Measurements from ENCODE around the gene TIAM2. TPM values are rescaled to one million over a fixed set of nuclear protein-coding genes. Genes with fewer than 3 reads are reported as not detected.

Gene TIAM2
- polyA plus RNA-seq, 1 experiment: 12.6 TPM

DNA sequence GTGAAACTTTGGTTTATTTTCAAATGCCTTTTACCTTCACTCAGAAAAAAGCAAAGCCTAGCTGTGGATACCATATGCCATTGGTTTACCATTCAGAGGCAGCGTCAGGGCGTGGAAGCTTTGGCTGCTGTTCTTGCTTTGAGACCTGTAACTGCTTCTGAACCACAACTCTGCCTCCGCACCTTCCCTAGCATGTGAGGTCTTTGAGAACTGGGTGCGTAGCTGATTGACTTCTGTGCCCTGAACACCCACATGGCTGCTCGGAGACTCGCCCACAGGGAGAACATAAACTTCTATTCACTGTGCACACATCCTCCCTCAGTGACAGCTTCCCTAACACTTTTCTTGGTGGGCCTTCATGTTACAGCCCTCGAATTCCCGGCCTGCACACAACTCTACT is 257.5 kb downstream of the TIAM2 start:
- Histone ChIP-seq H3K27ac (ENCODE audit: low read depth, low read length) (no peak overlapping the region), H3K27me3 (ENCODE audit: control insufficient read depth, insufficient read depth, low read length) (no peaks in the 10 kb centered on the region), H3K4me3 (ENCODE audit: low read depth, low read length) (no peak overlapping the region), H3K9me3 (ENCODE audit: control insufficient read depth, insufficient read depth, low read length) (no peaks in the 10 kb centered on the region; the same call in 1 of the 2 replicates)
- POLR2A ChIA-PET: no interaction called here
- DNase-seq (ENCODE audit: low read depth, low spot score): no peak
- CTCF ChIA-PET: interaction anchor here (1.3 to 1.6 kb wide), 2 partner anchors 15 to 74 kb away, joined by 6 to 10 read pairs; no protein-coding TSS in a partner anchor
- TF ChIP-seq, protein P1, sequence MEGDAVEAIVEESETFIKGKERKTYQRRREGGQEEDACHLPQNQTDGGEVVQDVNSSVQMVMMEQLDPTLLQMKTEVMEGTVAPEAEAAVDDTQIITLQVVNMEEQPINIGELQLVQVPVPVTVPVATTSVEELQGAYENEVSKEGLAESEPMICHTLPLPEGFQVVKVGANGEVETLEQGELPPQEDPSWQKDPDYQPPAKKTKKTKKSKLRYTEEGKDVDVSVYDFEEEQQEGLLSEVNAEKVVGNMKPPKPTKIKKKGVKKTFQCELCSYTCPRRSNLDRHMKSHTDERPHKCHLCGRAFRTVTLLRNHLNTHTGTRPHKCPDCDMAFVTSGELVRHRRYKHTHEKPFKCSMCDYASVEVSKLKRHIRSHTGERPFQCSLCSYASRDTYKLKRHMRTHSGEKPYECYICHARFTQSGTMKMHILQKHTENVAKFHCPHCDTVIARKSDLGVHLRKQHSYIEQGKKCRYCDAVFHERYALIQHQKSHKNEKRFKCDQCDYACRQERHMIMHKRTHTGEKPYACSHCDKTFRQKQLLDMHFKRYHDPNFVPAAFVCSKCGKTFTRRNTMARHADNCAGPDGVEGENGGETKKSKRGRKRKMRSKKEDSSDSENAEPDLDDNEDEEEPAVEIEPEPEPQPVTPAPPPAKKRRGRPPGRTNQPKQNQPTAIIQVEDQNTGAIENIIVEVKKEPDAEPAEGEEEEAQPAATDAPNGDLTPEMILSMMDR (IDR thresholded peaks at IDR 0.05; ENCODE audit: low read depth, low read length): no peak

DNA sequence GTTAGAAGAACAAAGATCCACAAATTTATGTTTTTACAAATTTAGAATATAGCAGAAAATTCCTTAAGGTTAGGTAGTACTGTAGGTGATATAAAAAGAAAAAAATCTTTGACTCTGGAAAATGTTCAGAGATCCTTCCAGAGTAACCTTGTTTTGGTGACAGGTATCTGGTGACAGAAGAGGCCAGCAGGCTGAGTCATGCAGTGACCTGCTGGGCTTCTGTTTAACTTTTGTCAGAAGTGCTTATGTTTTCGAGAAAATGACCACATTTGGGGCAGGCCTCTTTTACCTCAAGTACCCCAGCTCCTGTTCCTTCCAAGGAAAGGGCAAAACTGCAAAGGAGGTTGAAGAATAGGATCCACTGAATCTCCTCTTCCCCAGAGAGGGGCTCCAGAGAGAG is 258.2 kb downstream of the TIAM2 start:
- Histone ChIP-seq H3K27me3 (ENCODE audit: control insufficient read depth, insufficient read depth, low read length) (no peaks in the 10 kb centered on the region), H3K4me3 (ENCODE audit: low read depth, low read length) (no peak overlapping the region), H3K9me3 (ENCODE audit: control insufficient read depth, insufficient read depth, low read length) (no peaks in the 10 kb centered on the region), H3K27ac (ENCODE audit: low read depth, low read length) (no peak overlapping the region)
- TF ChIP-seq, protein P1 (IDR thresholded peaks at IDR 0.05; ENCODE audit: low read depth, low read length): no peak
- POLR2A ChIA-PET: no interaction called here
- CTCF ChIA-PET: interaction anchor here (1.6 kb wide), 1 partner anchor 14 kb away, joined by 6 read pairs; no protein-coding TSS in a partner anchor
- no peak for DNase-seq (ENCODE audit: low read depth, low spot score)

DNA sequence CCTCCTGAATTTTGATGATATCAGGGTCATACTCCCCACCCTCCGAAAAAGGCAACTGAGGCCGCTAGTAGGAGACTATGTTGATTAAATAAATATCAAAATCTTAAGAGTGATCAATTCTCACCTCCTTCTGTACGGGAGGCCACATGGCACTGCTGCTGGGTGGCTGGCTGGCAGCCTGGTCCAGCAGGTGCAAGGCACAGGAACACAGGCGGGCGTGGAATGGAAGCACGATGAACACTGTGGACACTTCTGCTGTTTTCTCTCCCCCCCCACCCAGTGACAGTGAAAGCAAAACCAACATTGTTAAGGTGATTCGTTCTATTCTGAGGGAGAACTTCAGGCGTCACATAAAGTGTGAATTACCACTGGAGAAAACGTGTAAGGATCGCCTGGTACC is 259.0 kb downstream of the TIAM2 start:
- Histone ChIP-seq H3K27me3 (ENCODE audit: control insufficient read depth, insufficient read depth, low read length) (no peaks in the 10 kb centered on the region), H3K4me3 (ENCODE audit: low read depth, low read length) (no peak overlapping the region), H3K27ac (ENCODE audit: low read depth, low read length) (no peak overlapping the region), H3K9me3 (ENCODE audit: control insufficient read depth, insufficient read depth, low read length) (no peaks in the 10 kb centered on the region)
- ChIA-PET POLR2A (no interaction called here), CTCF (no interaction called here)
- TF ChIP-seq, protein P1 (IDR thresholded peaks at IDR 0.05; ENCODE audit: low read depth, low read length): no peak
- DNase-seq (ENCODE audit: low read depth, low spot score): no peak

DNA sequence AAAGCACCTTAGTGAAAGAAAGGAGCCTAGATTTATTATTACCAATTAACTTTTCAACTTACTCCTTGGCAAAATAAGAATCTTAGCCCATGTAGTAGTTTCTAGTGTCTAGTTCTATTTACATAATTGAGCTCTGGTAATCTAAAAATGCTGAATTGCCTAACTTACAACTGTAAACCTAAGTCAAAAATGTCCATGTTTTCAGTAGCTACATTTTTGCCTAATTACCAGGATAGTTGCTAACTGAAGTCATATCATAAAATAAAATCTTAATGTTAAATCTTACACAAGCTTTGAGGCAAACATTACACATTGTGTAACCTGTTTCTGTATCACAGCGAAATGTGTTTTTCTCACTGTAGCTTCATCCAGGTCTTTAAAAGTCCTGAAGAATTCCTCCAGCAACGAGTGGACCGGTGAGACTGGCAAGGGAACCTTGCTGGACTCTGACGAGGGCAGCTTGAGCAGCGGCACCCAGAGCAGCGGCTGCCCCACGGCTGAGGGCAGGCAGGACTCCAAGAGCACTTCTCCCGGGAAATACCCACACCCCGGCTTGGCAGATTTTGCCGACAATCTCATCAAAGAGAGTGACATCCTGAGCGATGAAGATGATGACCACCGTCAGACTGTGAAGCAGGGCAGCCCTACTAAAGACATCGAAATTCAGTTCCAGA is 261.1 kb downstream of the TIAM2 start:
- no peaks in the 10 kb centered on the region for H3K9me3 ChIP-seq (ENCODE audit: control insufficient read depth, insufficient read depth, low read length)
- ChIA-PET POLR2A (no interaction called here), CTCF (interaction anchor here (1.4 kb wide), 1 partner anchor 12 kb away, joined by 4 read pairs; no protein-coding TSS in a partner anchor)
- H3K27ac ChIP-seq (ENCODE audit: low read depth, low read length): no peak overlapping the region
- no peak overlapping the region for H3K4me3 ChIP-seq (ENCODE audit: low read depth, low read length)
- TF ChIP-seq, protein P1 (IDR thresholded peaks at IDR 0.05; ENCODE audit: low read depth, low read length): no peak
- no peak for DNase-seq (ENCODE audit: low read depth, low spot score)
- no peaks in the 10 kb centered on the region for H3K27me3 ChIP-seq (ENCODE audit: control insufficient read depth, insufficient read depth, low read length)

DNA sequence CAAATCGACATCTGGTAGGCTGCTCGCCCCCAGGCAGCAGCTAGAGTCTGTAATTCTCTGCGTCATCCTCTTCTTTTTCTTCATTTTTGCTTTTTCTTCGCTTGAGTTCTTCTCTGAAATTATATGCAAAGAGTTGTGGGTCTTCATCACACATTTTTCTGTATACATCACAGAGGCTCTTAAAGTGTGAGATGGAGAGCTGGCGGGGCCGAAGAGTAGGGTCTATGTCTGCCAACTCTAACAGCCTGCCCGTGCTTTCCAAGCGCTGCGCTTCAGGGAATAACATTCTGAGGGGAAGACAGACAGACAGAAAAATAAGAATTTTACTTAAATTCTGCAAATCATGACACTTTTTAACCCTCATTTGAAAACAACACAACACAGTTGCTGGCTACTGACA is 262.7 kb downstream of the TIAM2 start:
- no peaks in the 10 kb centered on the region for H3K27me3 ChIP-seq (ENCODE audit: control insufficient read depth, insufficient read depth, low read length)
- no peaks in the 10 kb centered on the region; the same call in 1 of the 2 replicates for H3K9me3 ChIP-seq (ENCODE audit: control insufficient read depth, insufficient read depth, low read length)
- no peak for DNase-seq (ENCODE audit: low read depth, low spot score)
- no peak overlapping the region for H3K27ac ChIP-seq (ENCODE audit: low read depth, low read length)
- ChIA-PET CTCF (interaction anchor here (1.3 kb wide), 3 partner anchors 10 to 390 kb away, joined by 4 to 5 read pairs (median 4); no protein-coding TSS in a partner anchor), POLR2A (no interaction called here)
- TF ChIP-seq, protein P1 (IDR thresholded peaks at IDR 0.05; ENCODE audit: low read depth, low read length): no peak
- H3K4me3 ChIP-seq (ENCODE audit: low read depth, low read length): no peak overlapping the region
